Central memory CD4-positive, alpha-beta T cell (primary cell): Measurements from ENCODE around the gene MAP3K3.

ENCODE experiments used
- DNase-seq: peaks from one replicate; pipeline ENCODE4 v3.0.0; 2022

The MAP3K3 gene

GRCh38 chr17:63653050-63653449, 30.8 kb downstream of the MAP3K3 start:
- no peak for DNase-seq

GRCh38 chr17:63657786-63658185, 35.6 kb downstream of the MAP3K3 start:
- no peak for DNase-seq

DNA sequence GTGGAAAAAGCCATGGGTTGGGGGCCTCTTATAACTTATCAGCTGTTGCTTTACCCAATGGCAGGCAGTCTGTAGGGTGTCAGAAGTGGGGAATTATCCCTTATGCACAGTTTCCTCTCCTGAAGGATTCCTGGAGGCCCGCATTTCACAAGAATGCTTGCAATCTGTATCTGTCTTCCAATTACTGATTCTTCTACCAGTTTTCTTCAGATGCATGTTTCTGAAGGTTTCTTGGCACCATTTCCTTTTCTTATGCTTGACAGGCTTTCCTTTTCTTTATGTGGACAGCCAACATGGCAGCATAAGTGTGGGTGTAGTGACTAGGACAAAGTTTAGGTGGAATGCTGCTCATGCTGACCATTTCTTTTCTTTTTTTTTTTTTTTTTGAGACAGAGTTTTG, 36.1 kb downstream of the MAP3K3 start:
- no peak for DNase-seq

GRCh38 chr17:63659850-63660249, 37.6 kb downstream of the MAP3K3 start:
- no peak for DNase-seq

- DNase-seq = no peak
Measured at GRCh38 chr17:63665527-63666214, 43.5 kb downstream of the MAP3K3 start.

DNA sequence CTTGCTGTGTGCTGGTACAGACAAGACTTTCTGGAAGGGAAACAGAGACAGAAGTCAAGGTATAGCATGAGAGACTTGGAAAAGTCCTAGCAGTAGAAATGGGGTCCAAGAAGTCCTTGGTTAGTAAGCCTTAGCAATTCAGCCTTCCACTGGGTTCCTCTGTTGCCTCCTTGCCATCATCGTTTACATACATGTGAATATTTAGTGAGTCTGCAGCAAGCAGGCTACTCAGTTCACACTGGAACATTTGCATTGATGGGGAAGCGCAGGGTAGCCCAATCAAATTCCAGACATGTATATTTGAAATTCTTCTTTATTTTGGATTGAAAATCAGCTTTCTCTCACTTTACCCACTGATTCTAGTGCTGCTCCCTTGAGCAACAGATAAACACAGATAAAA, 50.6 kb downstream of the MAP3K3 start:
- DNase-seq = no peak

DNA sequence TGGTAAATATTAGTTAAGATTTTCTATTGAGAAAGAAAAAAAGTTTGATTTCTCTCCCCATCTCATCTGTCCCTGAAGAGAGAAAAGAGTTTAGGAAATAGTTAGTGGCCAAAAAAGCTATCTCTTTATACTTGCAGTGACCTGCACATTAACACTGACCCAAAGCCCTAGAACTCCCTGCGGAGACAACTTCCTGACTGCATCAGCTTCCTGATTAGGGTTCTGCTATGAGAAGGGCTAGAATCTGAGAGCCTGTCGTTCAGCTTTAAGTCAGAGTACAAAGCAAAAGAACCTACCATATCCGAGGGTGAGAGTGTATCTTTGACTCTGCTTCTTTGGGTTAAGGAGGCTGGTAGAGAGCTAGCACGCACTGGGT, 53.0 kb downstream of the MAP3K3 start:
- no peak for DNase-seq

DNA sequence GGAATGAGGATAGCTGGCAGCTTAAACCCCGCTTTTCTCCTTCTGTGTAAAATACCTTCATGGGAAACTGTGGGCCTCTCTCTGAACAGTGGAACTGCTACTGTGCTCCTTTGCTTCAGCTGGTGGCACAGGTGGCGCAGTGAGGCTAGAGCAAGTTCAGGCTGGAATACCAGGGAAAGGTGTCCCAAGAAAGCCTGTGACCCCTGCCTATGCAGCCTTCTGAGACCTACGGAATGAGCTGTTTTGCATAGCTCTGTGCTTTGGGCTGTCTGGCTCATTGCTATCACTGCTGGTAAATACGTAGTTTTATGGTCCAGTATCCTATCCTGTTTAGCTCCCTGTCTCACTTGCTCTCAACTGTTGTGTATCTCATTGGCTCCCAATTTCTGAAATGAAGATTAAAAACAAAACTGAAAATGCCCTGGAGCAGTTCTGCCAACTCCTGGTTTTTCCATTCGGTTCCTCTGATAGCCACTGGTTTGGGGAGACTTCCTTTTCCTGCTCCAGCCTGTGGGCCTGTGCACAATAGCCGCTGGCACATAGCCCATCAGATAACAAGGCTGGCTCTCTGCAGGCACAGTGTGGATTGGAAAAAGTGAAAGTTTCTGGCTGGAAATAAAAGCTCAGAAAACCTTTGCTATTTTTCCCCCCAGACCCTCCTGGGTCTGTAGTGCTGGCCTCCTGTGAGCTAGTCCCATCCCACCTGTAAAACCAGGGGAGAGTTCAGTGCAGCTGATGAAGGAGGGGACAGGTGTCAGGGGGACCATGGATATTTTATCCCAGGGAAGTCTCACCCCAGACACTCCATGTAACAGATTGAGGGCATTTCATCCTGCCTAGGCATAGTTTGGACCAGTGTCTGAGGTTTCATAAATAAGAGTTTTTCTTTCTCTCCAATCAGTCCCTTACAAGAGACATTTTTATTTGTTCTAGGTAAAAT, 53.7 kb downstream of the MAP3K3 start:
- no peak for DNase-seq

GRCh38 chr17:63676584-63676983, 54.4 kb downstream of the MAP3K3 start:
- no peak for DNase-seq

GRCh38 chr17:63679214-63679613, 57.0 kb downstream of the MAP3K3 start:
- no peak for DNase-seq

DNA sequence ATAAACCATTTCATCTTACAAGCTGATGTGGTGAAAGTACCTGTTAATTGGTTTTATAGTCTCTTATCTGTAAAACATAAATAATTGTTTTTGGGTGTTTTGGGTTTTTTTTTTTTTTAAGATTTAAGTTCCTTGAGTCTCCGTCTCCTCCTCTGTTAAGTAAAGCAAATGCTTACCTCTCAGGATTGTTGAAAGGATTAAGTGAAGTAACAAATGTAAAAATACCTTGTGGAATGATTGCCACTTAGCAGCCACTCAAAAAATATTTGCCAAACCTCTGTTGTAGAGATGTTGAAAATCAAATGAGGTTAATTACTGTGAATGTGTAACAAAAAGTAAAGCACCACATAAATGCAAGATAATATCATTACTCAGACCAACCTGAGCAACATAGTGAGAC, 58.5 kb downstream of the MAP3K3 start:
- no peak for DNase-seq

DNA sequence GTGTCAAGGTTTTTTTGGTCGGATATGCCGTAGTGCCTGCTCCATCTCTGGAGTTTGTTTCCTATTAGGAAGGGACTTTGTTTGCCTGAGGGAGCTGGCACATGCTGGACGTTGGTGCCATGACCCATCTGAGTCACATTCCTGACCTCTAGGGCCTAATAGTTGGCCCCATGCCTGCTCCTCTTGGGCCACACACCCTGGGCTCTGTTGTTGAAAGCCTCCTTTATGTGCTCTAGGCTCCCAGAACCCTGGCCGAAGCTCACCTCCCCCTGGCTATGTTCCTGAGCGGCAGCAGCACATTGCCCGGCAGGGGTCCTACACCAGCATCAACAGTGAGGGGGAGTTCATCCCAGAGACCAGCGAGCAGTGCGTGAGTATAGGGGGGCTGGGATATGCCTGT, 59.3 kb downstream of the MAP3K3 start:
- no peak for DNase-seq

DNA sequence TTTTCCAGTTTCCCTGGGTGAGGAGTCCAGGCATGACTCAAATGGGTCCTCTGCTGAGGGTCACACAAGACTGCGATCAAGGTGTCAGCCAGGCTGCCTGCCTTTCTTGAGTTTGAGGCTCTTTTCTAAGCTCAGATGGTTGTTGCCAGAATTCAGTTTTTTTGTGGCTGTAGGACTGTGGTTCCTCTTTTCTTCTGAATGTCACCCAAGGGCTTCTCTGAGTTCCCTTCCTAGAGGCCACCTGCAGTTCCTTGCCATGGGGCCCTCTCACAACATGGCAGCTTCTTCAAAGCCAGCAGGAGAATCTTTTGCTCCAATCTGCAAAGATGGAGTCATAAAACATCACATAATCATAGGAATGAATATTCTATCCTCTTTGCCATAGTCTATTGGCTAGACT, 60.2 kb downstream of the MAP3K3 start:
- DNase-seq = no peak

- no peak for DNase-seq
Measured at GRCh38 chr17:63682981-63683380, 60.8 kb downstream of the MAP3K3 start.

DNA sequence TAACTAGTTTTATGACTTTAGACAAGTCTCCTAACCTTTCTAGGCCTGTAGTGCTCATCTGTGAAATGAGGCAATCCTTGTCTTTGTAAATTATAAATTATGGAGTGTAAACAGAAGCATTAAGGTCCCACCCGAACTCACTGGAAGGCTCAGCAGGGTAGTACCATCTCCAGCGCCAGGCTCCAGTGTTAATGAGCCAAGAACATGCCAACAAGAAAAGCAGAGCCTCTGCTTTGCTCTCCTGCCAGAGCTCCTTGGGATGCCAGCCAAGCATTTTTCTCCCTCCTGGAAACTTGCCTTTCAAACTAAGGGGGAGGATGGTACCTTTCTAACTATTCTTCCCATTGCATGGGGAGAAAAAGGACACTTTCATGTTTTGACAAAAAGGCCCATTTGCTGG, 62.8 kb downstream of the MAP3K3 start:
- DNase-seq = no peak

- DNase-seq = no peak
Measured at GRCh38 chr17:63685578-63685977, 63.4 kb downstream of the MAP3K3 start.

DNA sequence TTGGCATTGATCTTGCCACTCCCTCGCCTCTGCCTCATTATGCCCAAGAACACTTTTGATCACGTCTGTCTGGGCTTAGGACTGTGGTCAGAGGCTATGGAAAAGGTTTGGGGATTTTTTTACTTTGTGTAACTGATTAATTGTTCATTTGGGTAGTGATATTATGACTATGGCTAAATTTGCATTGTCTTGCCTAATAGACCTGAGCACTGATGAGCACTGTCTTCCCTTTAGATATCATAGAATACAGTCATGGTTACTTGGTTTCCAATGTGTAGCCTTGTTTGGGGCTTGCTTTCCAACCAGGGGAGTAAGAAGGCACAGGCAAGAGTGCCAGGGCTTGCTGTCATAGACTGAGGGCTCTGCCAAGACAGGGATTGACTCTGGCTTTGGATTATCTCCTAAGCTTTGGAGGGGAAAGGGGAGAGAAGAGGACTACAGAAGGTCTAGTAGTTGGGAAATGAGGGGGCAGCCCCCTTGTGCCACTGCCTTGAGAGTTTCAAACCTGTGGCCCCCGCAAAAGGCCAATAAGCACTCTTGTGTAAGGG, 64.0 kb downstream of the MAP3K3 start:
- DNase-seq = no peak

- no peak for DNase-seq
Measured at GRCh38 chr17:63688396-63689020, 66.3 kb downstream of the MAP3K3 start.

GRCh38 chr17:63689479-63689878, 67.3 kb downstream of the MAP3K3 start:
- DNase-seq = no peak

- DNase-seq = no peak
Measured at GRCh38 chr17:63692195-63692816, 70.1 kb downstream of the MAP3K3 start.

DNA sequence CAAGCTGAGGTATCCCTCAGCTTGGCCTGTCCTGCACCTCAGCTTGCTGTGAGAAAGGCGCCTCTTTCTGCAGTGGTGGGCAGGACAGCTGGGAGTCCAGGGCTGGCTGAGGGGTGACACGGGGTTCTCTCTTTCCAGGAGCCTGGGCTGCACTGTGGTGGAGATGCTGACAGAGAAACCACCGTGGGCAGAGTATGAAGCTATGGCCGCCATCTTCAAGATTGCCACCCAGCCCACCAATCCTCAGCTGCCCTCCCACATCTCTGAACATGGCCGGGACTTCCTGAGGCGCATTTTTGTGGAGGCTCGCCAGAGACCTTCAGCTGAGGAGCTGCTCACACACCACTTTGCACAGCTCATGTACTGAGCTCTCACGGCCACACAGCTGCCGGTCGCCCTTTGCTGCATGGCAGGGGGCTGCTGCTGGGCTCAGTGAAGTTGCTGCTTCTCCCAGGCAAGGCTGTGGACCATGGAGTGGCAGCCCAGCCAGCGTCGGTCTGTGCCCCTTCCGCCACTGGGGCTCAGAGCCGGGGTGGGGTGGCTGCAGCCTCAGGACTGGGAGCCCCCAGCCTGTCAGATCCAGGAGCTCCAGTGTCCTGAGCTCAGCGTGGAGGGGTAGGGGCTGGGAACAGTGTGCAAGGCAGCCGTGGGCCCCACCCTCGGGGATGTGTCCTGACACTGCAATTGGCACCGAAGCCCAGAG, 71.3 kb downstream of the MAP3K3 start:
- DNase-seq = no peak

DNA sequence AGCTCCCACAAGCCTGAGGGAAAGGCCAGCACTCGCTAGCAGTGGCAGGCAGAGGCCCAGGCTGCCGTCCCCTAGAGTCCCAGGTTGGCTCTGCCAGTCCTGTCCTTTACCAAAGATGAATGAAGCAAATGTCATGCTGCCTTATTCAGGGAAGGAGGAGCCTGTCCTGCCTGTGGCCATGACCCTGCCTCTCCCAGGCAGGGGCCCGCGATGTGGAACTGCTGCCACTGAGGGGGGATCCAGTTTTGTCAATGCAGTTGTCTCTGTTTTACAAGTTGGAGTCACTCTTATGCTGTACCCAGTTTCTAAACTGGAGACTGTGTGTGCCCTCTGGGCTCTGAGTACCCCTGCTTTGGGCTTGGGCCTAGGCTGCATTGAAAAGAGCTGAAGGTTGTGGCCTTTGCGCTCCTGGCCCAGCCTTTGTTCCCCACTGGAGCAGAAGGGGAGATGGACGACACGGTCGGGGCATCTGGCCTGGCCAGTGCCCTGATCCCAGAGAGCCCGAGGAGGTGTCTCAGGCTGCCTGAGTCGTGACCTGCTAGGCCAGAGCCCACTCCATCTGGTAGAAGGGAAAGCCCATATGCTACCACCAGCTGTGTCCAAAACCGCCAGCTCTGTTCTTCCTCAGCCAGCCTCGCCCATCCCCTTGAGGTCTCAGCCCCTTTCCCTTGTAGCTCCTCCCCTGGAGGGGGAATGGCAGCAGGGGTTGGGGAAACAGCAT, 72.2 kb downstream of the MAP3K3 start:
- no peak for DNase-seq
